GM23338 (cell line): ENCODE results near the gene EAF2.

Source experiments
- CTCF ChIP-seq, 2 experiments: fragments of 200-600 bp in 1 of 2; sonication (generic) in 1 of 2; conservative IDR thresholded peaks; 2 replicates each; pipeline versions ENCODE4 v1.5.1 to v1.6.1; 2016 to 2017; ENCODE audit warnings: antibody characterized with exemption in 2 of 2, low read depth in 2 of 2, mild to moderate bottlenecking in 2 of 2, moderate library complexity in 1 of 2
- EZH2 ChIP-seq: fragments of 200-600 bp; sonication (generic); IDR thresholded peaks from one replicate; pipeline ENCODE4 v1.8.0; 2017; ENCODE audit warnings: antibody characterized with exemption, mild to moderate bottlenecking, low read depth; ENCODE audit not compliant: unreplicated experiment
- POLR2AphosphoS5 ChIP-seq: IDR thresholded peaks from 2 replicates; pipeline ENCODE4 v1.6.1; 2016; ENCODE audit warnings: antibody characterized with exemption, low read depth
- STAT1 ChIP-seq: IDR thresholded peaks from one replicate; pipeline ENCODE4 v1.6.1; 2016; ENCODE audit warnings: antibody characterized with exemption; ENCODE audit not compliant: unreplicated experiment
- ZNF114 ChIP-seq: fragments of 250-450 bp; sonication (Bioruptor Pico); IDR thresholded peaks from 2 replicates; pipeline ENCODE4 v1.5.0; 2020; ENCODE audit warnings: mild to moderate bottlenecking, moderate library complexity
- ZNF331 ChIP-seq: fragments of 250-450 bp; sonication (Bioruptor Pico); IDR thresholded peaks from 2 replicates; pipeline ENCODE4 v1.5.0; 2020; ENCODE audit warnings: low read depth, mild to moderate bottlenecking, moderate library complexity
- TF ChIP-seq, protein P1 (sequence below): IDR thresholded peaks from one replicate; pipeline ENCODE4 v1.6.1; 2018; ENCODE audit warnings: antibody characterized with exemption; ENCODE audit not compliant: unreplicated experiment

GRCh38 chr3:121918779-121919483 is 83.9 kb downstream of the EAF2 start:
- TF ChIP-seq ZNF331 (CRISPR knock-in tag) = no peak
- no peak for TF ChIP-seq CTCF (conservative IDR thresholded peaks at IDR 0.05; ENCODE audit: low read depth in 2 of 2)
- no peak for TF ChIP-seq EZH2
- no peak for TF ChIP-seq STAT1
- TF ChIP-seq, protein P1, sequence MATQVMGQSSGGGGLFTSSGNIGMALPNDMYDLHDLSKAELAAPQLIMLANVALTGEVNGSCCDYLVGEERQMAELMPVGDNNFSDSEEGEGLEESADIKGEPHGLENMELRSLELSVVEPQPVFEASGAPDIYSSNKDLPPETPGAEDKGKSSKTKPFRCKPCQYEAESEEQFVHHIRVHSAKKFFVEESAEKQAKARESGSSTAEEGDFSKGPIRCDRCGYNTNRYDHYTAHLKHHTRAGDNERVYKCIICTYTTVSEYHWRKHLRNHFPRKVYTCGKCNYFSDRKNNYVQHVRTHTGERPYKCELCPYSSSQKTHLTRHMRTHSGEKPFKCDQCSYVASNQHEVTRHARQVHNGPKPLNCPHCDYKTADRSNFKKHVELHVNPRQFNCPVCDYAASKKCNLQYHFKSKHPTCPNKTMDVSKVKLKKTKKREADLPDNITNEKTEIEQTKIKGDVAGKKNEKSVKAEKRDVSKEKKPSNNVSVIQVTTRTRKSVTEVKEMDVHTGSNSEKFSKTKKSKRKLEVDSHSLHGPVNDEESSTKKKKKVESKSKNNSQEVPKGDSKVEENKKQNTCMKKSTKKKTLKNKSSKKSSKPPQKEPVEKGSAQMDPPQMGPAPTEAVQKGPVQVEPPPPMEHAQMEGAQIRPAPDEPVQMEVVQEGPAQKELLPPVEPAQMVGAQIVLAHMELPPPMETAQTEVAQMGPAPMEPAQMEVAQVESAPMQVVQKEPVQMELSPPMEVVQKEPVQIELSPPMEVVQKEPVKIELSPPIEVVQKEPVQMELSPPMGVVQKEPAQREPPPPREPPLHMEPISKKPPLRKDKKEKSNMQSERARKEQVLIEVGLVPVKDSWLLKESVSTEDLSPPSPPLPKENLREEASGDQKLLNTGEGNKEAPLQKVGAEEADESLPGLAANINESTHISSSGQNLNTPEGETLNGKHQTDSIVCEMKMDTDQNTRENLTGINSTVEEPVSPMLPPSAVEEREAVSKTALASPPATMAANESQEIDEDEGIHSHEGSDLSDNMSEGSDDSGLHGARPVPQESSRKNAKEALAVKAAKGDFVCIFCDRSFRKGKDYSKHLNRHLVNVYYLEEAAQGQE = no peak
- no peak for TF ChIP-seq POLR2AphosphoS5
- no peak for TF ChIP-seq ZNF114
